Trophoblast cell (in vitro differentiated cells and primary cell): Measurements from ENCODE around the gene CEP295NL.

Experiments
- DNase-seq, 2 donors: peaks; one replicate each; pipeline ENCODE4 v3.0.0-alpha.2; 2016
- H2AFZ ChIP-seq: 2 replicates; pipeline ENCODE4 v1.6.1; 2013; ENCODE audit warnings: low read length, moderate library complexity, mild to moderate bottlenecking; ENCODE audit not compliant: insufficient read depth, poor library complexity
- H2AK5ac ChIP-seq: 2 replicates; pipeline ENCODE4 v1.6.1; 2013; ENCODE audit warnings: mild to moderate bottlenecking, low read length
- H2BK120ac ChIP-seq: 2 replicates; pipeline ENCODE4 v1.6.1; 2013; ENCODE audit warnings: low read length, mild to moderate bottlenecking, moderate library complexity; ENCODE audit not compliant: insufficient read depth, poor library complexity
- H2BK12ac ChIP-seq: 2 replicates; pipeline ENCODE4 v1.6.1; 2013; ENCODE audit warnings: mild to moderate bottlenecking, low read length, moderate library complexity
- H2BK5ac ChIP-seq: 2 replicates; pipeline ENCODE4 v1.6.1; 2013; ENCODE audit warnings: low read length, low read depth, moderate library complexity, mild to moderate bottlenecking; ENCODE audit not compliant: poor library complexity
- H3K14ac ChIP-seq: 2 replicates; pipeline ENCODE4 v1.6.1; 2013; ENCODE audit warnings: mild to moderate bottlenecking, low read length
- H3K18ac ChIP-seq: 2 replicates; pipeline ENCODE4 v1.6.1; 2013; ENCODE audit warnings: mild to moderate bottlenecking, low read length
- H3K23ac ChIP-seq: 2 replicates; pipeline ENCODE4 v1.6.1; 2013; ENCODE audit warnings: low read length
- H3K27ac ChIP-seq: 2 replicates; pipeline ENCODE4 v1.5.1; 2013; ENCODE audit warnings: low read depth, mild to moderate bottlenecking, inconsistent platforms, low read length, moderate library complexity
- H3K27me3 ChIP-seq: 2 replicates; pipeline ENCODE4 v1.6.1; 2013; ENCODE audit warnings: inconsistent platforms, mild to moderate bottlenecking, low read length, moderate library complexity; ENCODE audit not compliant: insufficient read depth
- H3K36me3 ChIP-seq, 2 experiments: 1 replicate in 1 of 2; 2 replicates in 1 of 2; pipeline ENCODE4 v1.6.1; 2013; ENCODE audit warnings: low read length in 2 of 2, mild to moderate bottlenecking in 2 of 2, moderate library complexity in 1 of 2; ENCODE audit not compliant: insufficient read depth in 2 of 2, control insufficient read depth in 1 of 2
- H3K4ac ChIP-seq: 2 replicates; pipeline ENCODE4 v1.6.1; 2013; ENCODE audit warnings: low read depth, mild to moderate bottlenecking, low read length, moderate library complexity
- H3K4me1 ChIP-seq, 2 experiments: 1 replicate in 1 of 2; 2 replicates in 1 of 2; pipeline ENCODE4 v1.6.1; 2013; ENCODE audit warnings: low read length in 2 of 2, mild to moderate bottlenecking in 2 of 2, moderate library complexity in 1 of 2; ENCODE audit not compliant: insufficient read depth in 2 of 2, control insufficient read depth in 1 of 2
- H3K4me2 ChIP-seq: 2 replicates; pipeline ENCODE4 v1.6.1; 2013; ENCODE audit warnings: inconsistent platforms, mild to moderate bottlenecking, low read length, moderate library complexity
- H3K4me3 ChIP-seq: 2 replicates; pipeline ENCODE4 v1.5.1; 2013; ENCODE audit warnings: mild to moderate bottlenecking, low read depth, low read length, inconsistent platforms
- H3K79me1 ChIP-seq: one replicate; pipeline ENCODE4 v1.6.1; 2013; ENCODE audit warnings: low read length
- H3K79me2 ChIP-seq: 2 replicates; pipeline ENCODE4 v1.6.1; 2013; ENCODE audit warnings: low read length, mild to moderate bottlenecking; ENCODE audit not compliant: control insufficient read depth, insufficient read depth, poor library complexity
- H3K9ac ChIP-seq: 2 replicates; pipeline ENCODE4 v1.6.1; 2013; ENCODE audit warnings: mild to moderate bottlenecking, low read length
- H3K9me3 ChIP-seq: 2 replicates; pipeline ENCODE4 v1.6.1; 2013; ENCODE audit warnings: low read depth, mild to moderate bottlenecking, control low read depth, inconsistent platforms, low read length; ENCODE audit not compliant: insufficient read depth
- H4K12ac ChIP-seq: 2 replicates; pipeline ENCODE4 v1.6.1; 2013; ENCODE audit warnings: low read depth, mild to moderate bottlenecking, low read length, moderate library complexity
- H4K8ac ChIP-seq: 2 replicates; pipeline ENCODE4 v1.6.1; 2013; ENCODE audit warnings: low read depth, mild to moderate bottlenecking, low read length, moderate library complexity
- H4K91ac ChIP-seq: one replicate; pipeline ENCODE4 v1.6.1; 2013; ENCODE audit warnings: low read depth, mild to moderate bottlenecking, low read length, moderate library complexity
- WGBS: extraction: QIAGEN DNeasy Blood & Tissue Kit; methylation state at CpG from one replicate; pipeline ENCODE4 v1.1.7; 2013; ENCODE audit warnings: missing lambda C conversion rate; ENCODE audit not compliant: insufficient read length, insufficient coverage; ENCODE audit errors: extremely low coverage; 5-methylcytosine and 5-hydroxymethylcytosine counted together

Gene CEP295NL

GRCh38 chr17:78882540-78883088 lies 20.4 kb downstream of the CEP295NL start:
- peak overlapping the region; percentile 34 for H4K12ac ChIP-seq
- H3K79me1 ChIP-seq = peaks cover 27% of the 10 kb centered on the region
- peak overlapping the region; percentile 51 for H2BK12ac ChIP-seq
- H3K14ac ChIP-seq = peak overlapping the region; percentile 67
- H2AFZ ChIP-seq = peak overlapping the region; percentile 61
- no peaks in the 10 kb centered on the region for H3K27me3 ChIP-seq
- H3K27ac ChIP-seq = peak overlapping the region; percentile 93
- peak overlapping the region; percentile 50 for H2AK5ac ChIP-seq
- no peak overlapping the region for H3K23ac ChIP-seq
- no peak overlapping the region for H3K9ac ChIP-seq
- H4K91ac ChIP-seq = peak overlapping the region; percentile 94
- peak overlapping the region; percentile 70 for H3K18ac ChIP-seq
- no peak for DNase-seq
- peaks cover 2 to 3% of the 10 kb centered on the region in 2 experiments for H3K36me3 ChIP-seq
- H3K4ac ChIP-seq = peak overlapping the region; percentile 73
- H3K4me3 ChIP-seq = no peak overlapping the region
- peak overlapping the region; percentile 70 for H4K8ac ChIP-seq
- peaks cover 10% of the 10 kb centered on the region for H3K79me2 ChIP-seq
- peak overlapping the region; percentile 65 for H2BK5ac ChIP-seq
- H3K9me3 ChIP-seq = peaks cover 6% of the 10 kb centered on the region
- peak overlapping the region; percentile 86 for H2BK120ac ChIP-seq
- H3K4me1 ChIP-seq = peaks cover 27% of the 10 kb centered on the region in 2 experiments
- H3K4me2 ChIP-seq = peak overlapping the region; percentile 49
- WGBS = no CpG with 5 or more reads among the region's 14 CpGs

GRCh38 chr17:78879635-78880186 lies 23.3 kb downstream of the CEP295NL start:
- no peak overlapping the region for H3K27ac ChIP-seq
- H4K12ac ChIP-seq = no peak overlapping the region
- no peak overlapping the region for H4K91ac ChIP-seq
- no peak overlapping the region for H2AFZ ChIP-seq
- H2BK12ac ChIP-seq = peak overlapping the region; percentile 2
- peaks cover 6% of the 10 kb centered on the region for H3K9me3 ChIP-seq
- H4K8ac ChIP-seq = no peak overlapping the region
- H2BK120ac ChIP-seq = no peak overlapping the region
- no peak overlapping the region for H3K23ac ChIP-seq
- DNase-seq = peak in 1 of 2 donors; percentile 56
- no CpG with 5 or more reads among the region's 28 CpGs for WGBS
- H3K79me1 ChIP-seq = peaks cover 27% of the 10 kb centered on the region
- H3K9ac ChIP-seq = no peak overlapping the region
- peak overlapping the region; percentile 36 for H3K18ac ChIP-seq
- H3K36me3 ChIP-seq = peaks cover 2 to 3% of the 10 kb centered on the region in 2 experiments
- no peak overlapping the region for H3K4me2 ChIP-seq
- H3K4ac ChIP-seq = peak overlapping the region; percentile 56
- H3K14ac ChIP-seq = no peak overlapping the region
- H3K27me3 ChIP-seq = no peaks in the 10 kb centered on the region
- no peak overlapping the region for H2BK5ac ChIP-seq
- peaks cover 7% of the 10 kb centered on the region for H3K79me2 ChIP-seq
- H3K4me1 ChIP-seq = peaks cover 31 to 34% of the 10 kb centered on the region in 2 experiments
- peak overlapping the region; percentile 2 for H2AK5ac ChIP-seq
- no peak overlapping the region for H3K4me3 ChIP-seq

- H2BK12ac ChIP-seq = no peak overlapping the region
- H4K8ac ChIP-seq = no peak overlapping the region
- H2AK5ac ChIP-seq = no peak overlapping the region
- peaks cover 2 to 3% of the 10 kb centered on the region in 2 experiments for H3K36me3 ChIP-seq
- no peak overlapping the region for H2AFZ ChIP-seq
- no peak for DNase-seq
- H3K4me2 ChIP-seq = no peak overlapping the region
- H3K79me2 ChIP-seq = peaks cover 5% of the 10 kb centered on the region
- no peak overlapping the region for H4K12ac ChIP-seq
- H3K79me1 ChIP-seq = peaks cover 20% of the 10 kb centered on the region
- H3K27me3 ChIP-seq = no peaks in the 10 kb centered on the region
- no peak overlapping the region for H3K4me3 ChIP-seq
- peaks cover 24 to 27% of the 10 kb centered on the region in 2 experiments for H3K4me1 ChIP-seq
- no peak overlapping the region for H2BK120ac ChIP-seq
- no peak overlapping the region for H2BK5ac ChIP-seq
- no peak overlapping the region for H3K23ac ChIP-seq
- no peak overlapping the region for H3K18ac ChIP-seq
- H4K91ac ChIP-seq = no peak overlapping the region
- H3K14ac ChIP-seq = no peak overlapping the region
- whole genome bisulfite sequencing = no CpG with 5 or more reads among the region's 14 CpGs
- no peak overlapping the region for H3K27ac ChIP-seq
- H3K4ac ChIP-seq = no peak overlapping the region
- H3K9ac ChIP-seq = no peak overlapping the region
- H3K9me3 ChIP-seq = peaks cover 6% of the 10 kb centered on the region
Measured at GRCh38 chr17:78878871-78879527, 24.0 kb downstream of the CEP295NL start.

DNA sequence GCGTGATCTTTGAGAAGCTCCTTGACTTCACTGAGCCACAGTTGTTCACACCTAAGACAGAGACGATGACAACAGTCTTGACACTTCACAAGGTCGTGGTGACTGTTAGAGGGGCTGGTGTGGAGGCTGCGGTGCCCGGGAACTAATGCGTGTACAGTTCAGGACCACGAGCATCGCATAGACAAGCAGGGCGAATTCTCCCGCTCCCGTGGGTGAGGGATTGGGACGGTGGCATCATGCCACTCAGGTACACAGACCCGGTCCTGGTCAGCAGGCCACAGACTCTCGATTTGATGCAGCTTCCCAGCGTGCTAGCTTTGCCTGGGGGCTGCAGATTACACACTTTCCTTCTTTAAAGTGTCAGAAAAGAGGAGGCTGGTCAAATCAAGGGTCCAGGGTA lies 24.7 kb downstream of the CEP295NL start:
- H4K12ac ChIP-seq = no peak overlapping the region
- H2BK5ac ChIP-seq = no peak overlapping the region
- H4K8ac ChIP-seq = no peak overlapping the region
- no peak overlapping the region for H3K4me3 ChIP-seq
- peaks cover 7% of the 10 kb centered on the region for H3K9me3 ChIP-seq
- H3K4me1 ChIP-seq = peaks cover 19 to 23% of the 10 kb centered on the region in 2 experiments
- H2AFZ ChIP-seq = no peak overlapping the region
- DNase-seq = no peak
- H3K14ac ChIP-seq = no peak overlapping the region
- H3K79me1 ChIP-seq = peaks cover 16% of the 10 kb centered on the region
- H3K9ac ChIP-seq = no peak overlapping the region
- H2BK120ac ChIP-seq = no peak overlapping the region
- no peak overlapping the region for H2AK5ac ChIP-seq
- H2BK12ac ChIP-seq = no peak overlapping the region
- no peak overlapping the region for H3K23ac ChIP-seq
- no peak overlapping the region for H3K27ac ChIP-seq
- no peaks in the 10 kb centered on the region for H3K27me3 ChIP-seq
- H3K36me3 ChIP-seq = peaks cover 8 to 9% of the 10 kb centered on the region in 2 experiments
- no peak overlapping the region for H3K18ac ChIP-seq
- WGBS = no CpG with 5 or more reads among the region's 15 CpGs
- no peak overlapping the region for H3K4me2 ChIP-seq
- H3K79me2 ChIP-seq = peaks cover 4% of the 10 kb centered on the region
- no peak overlapping the region for H3K4ac ChIP-seq
- no peak overlapping the region for H4K91ac ChIP-seq
